HG02943 (cell line): ENCODE measurements around the gene HELZ2.

ENCODE experiments used
- ATAC-seq: cut with Tn5 transposase; IDR thresholded peaks from one replicate; pipeline ENCODE4 v1.9.1; 2021; ENCODE audit warnings: mild to moderate bottlenecking, low read depth, moderate library complexity; ENCODE audit not compliant: unreplicated experiment

The HELZ2 gene

GRCh38 chr20:63554361-63555278, 19.4 kb downstream of the HELZ2 start:
- ATAC-seq, result no peak

- no peak for ATAC-seq
Observed at GRCh38 chr20:63553933-63554290, 20.1 kb downstream of the HELZ2 start, which contains the start of gene FNDC11. FNDC11 (plus strand) TSS chr20:63554159; CDS start chr20:63555664, 1,505 bp downstream.

DNA sequence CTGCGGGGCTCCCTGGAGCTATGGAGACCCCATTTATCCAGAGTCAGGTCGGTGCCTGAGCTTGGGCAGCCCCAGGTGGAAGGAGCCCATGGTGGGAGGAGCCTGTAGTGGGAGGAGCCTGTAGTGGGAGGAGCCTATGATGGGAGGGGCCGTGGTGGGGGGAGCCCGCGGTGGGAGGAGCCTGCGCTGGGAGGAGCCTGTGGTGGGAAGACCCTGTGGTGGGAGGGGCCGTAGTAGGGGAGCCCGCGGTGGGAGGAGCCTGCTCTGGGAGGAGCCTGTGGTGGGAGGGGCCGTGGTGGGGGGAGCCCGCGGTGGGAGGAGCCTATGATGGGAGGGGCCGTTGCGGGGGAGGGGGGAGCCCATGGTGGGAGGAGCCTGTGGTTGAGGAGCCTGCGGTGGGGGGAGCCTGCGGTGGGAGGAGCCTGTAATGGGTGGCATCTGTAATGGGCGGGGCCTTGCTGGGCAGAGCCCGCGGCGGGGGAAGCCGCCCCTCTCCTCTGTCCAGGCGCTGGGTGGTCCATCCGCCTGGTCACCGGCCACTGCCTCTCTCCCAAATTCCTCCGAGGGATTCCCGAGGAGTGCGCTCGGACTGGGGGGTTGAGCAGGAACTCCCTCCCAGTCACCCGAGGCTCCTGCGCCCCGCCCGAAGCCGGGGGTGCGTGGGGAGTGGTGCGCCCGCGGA, 20.6 kb downstream of the HELZ2 start:
- ATAC-seq, result no peak

GRCh38 chr20:63552481-63553249, 21.4 kb downstream of the HELZ2 start:
- no peak for ATAC-seq

- ATAC-seq, result no peak
Observed at GRCh38 chr20:63551068-63551467, 23.0 kb downstream of the HELZ2 start.

- no peak for ATAC-seq
Observed at GRCh38 chr20:63549679-63550282, 24.3 kb downstream of the HELZ2 start.

DNA sequence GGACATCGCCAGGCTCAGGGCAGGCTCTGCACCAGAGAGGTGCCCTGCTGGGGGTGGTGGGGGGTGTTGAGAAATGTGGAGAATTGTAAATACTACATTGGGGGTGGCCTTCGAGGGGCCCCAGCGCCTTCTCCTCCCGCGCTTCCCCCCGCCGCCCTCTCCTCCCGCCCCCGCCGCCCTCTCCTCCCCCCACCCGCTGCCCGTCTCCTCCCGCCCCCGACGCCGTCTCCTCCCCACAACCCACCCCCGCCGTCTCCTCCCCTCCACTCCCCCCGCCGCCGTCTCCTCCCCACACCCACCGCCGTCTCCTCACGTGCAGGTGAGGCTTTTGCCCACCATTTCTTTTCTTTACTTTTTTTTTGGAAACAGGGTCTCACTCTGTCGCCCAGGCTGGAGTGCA, 25.0 kb downstream of the HELZ2 start:
- no peak for ATAC-seq

GRCh38 chr20:63548542-63548941, 25.5 kb downstream of the HELZ2 start:
- no peak for ATAC-seq

- no peak for ATAC-seq
Observed at GRCh38 chr20:63547725-63548480, 26.1 kb downstream of the HELZ2 start, which contains the start of gene SRMS. SRMS (minus strand) TSS chr20:63547749; CDS start chr20:63547463, 286 bp downstream.

GRCh38 chr20:63546956-63547724, 26.9 kb downstream of the HELZ2 start:
- no peak for ATAC-seq

DNA sequence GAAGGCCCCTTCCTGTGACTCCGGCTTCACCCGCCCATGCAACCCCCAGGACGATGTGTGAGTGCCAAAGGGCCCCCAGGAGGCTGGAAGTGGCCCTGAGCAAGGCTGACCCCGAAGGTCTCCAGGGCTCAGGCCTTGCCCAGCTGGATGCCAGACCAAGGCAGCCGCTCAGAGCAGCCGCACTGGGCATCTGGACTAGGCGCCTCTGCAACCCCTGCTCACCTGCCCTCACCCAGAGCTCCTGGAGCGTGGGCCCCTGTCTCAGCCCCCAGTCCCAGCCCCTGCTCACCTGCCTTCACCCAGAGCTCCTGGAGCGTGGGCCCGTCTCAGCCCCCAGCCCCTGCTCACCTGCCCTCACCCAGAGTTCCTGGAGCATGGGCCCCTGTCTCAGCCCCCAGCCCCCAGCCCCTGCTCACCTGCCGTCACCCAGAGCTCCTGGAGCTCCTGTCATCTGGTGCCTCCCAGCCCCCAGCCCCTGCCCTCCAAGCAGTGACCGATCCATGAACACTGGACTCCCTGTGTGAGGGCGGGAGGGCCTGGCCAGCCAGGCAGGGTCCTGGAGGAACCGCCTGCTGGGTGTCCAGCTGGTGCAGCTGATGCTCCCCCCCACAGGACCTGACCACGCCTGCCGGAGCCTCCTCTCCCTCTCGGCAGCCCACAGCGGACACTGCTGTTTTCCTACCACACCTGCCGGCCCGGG, 27.6 kb downstream of the HELZ2 start:
- ATAC-seq, result no peak

GRCh38 chr20:63545814-63546213, 28.2 kb downstream of the HELZ2 start:
- no peak for ATAC-seq

GRCh38 chr20:63544958-63545516, 29.0 kb downstream of the HELZ2 start:
- no peak for ATAC-seq

DNA sequence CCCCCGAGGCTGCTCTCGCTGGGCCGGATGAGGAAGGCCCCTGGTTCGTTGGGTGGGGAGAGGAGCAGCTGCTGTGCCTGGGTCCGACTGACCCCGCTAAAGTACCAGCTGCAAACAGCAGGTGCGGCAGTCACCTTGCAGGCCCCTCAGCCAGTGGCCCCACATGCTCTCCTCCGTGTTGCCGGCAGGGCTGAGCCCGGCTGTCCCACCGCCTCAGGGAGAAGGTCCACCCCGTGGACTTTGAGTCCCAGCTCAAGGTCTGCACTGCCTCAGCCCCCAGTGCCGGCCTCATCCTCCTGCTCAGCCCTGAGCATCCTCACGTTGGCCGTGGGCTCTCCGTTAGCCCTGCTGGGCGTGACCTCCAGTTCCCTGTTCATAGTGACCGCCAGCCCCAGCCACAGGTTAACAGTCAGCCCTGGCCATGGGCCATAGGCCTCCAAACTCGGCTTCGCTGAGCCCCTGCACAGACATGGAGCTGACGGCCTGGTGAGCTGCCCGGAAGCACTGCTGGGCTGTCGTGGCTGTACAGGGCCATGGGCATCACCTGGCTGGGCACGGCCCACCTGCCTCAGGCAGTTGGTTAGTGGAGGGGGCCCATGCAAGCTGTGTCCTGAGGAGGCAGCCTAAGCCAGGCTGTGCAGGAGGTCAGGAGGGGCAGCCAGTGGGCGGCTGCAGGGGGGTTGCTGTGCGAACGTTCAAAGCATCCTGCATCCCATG, 29.6 kb downstream of the HELZ2 start:
- ATAC-seq, result no peak

- no peak for ATAC-seq
Observed at GRCh38 chr20:63543733-63544132, 30.3 kb downstream of the HELZ2 start.

- ATAC-seq, result no peak
Observed at GRCh38 chr20:63543131-63543530, 30.9 kb downstream of the HELZ2 start.

- ATAC-seq, result no peak
Observed at GRCh38 chr20:63542696-63543095, 31.3 kb downstream of the HELZ2 start.
